Mesothelial cell of epicardium (in vitro differentiated cells): ENCODE data around the gene BBS9. TPM values are rescaled to one million over a fixed set of nuclear protein-coding genes. Genes with fewer than 3 reads are reported as not detected.

ENCODE experiments used
- DNase-seq, 2 experiments: peaks; one replicate each; pipeline ENCODE4 v3.0.0; 2021; ENCODE audit warnings: low spot score in 2 of 2; ENCODE audit not compliant: unreplicated experiment in 2 of 2
- H3K27ac Mint-ChIP-seq: 2 replicates; pipeline ENCODE4 v1.8.0; 2021; ENCODE audit warnings: mixed read lengths
- H3K27me3 Mint-ChIP-seq: 2 replicates; pipeline ENCODE4 v1.8.0; 2021; ENCODE audit warnings: low read depth, mixed read lengths
- H3K36me3 Mint-ChIP-seq: 2 replicates; pipeline ENCODE4 v1.8.0; 2021; ENCODE audit warnings: mixed read lengths
- H3K4me1 Mint-ChIP-seq: 2 replicates; pipeline ENCODE4 v1.8.0; 2021; ENCODE audit warnings: mixed read lengths
- H3K4me3 Mint-ChIP-seq: 2 replicates; pipeline ENCODE4 v1.8.0; 2021; ENCODE audit warnings: mild to moderate bottlenecking, moderate library complexity, mixed read lengths
- H3K9me3 Mint-ChIP-seq: 2 replicates; pipeline ENCODE4 v1.8.0; 2021; ENCODE audit warnings: mixed read lengths
- total RNA-seq: library from RNA; stranded (reverse); gene quantifications from 3 replicates; pipeline ENCODE4 v1.2.1, GENCODE V29; 2021
- TF ChIP-seq, protein P1 (sequence below): fragments of 200-600 bp; sonication (generic); IDR thresholded peaks from one replicate; pipeline ENCODE4 v1.5.0; 2021; ENCODE audit warnings: antibody characterized with exemption; ENCODE audit not compliant: unreplicated experiment

BBS9 gene
- total RNA-seq, 1 donor from 2014 or later, result 26.9 TPM

DNA sequence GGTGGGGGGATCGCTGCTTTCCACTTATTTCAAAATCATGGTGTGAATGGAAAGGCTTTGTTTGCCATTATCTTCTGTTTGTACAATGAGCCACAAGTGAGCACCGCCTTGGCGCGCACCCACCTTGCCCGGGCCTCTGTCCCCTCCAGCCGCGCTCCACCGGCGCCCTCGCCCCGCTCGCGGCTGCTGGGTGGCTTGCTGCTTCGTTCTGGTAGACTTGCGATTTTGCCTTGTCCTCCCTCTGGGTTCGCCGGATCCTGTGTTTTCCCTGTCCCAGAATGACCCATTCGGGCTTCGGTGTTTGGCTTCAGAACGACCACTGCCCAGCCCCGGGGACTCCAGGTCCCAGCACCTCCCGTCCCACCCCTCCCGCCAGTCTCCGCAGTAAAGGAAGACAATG, 503.0 kb downstream of the BBS9 start:
- Mint-ChIP-seq H3K4me3 (no peak overlapping the region), H3K4me1 (no peaks in the 10 kb centered on the region), H3K9me3 (no peaks in the 10 kb centered on the region), H3K27me3 (no peaks in the 10 kb centered on the region), H3K27ac (no peak overlapping the region), H3K36me3 (no peaks in the 10 kb centered on the region)
- no peak for DNase-seq
- TF ChIP-seq, protein P1, sequence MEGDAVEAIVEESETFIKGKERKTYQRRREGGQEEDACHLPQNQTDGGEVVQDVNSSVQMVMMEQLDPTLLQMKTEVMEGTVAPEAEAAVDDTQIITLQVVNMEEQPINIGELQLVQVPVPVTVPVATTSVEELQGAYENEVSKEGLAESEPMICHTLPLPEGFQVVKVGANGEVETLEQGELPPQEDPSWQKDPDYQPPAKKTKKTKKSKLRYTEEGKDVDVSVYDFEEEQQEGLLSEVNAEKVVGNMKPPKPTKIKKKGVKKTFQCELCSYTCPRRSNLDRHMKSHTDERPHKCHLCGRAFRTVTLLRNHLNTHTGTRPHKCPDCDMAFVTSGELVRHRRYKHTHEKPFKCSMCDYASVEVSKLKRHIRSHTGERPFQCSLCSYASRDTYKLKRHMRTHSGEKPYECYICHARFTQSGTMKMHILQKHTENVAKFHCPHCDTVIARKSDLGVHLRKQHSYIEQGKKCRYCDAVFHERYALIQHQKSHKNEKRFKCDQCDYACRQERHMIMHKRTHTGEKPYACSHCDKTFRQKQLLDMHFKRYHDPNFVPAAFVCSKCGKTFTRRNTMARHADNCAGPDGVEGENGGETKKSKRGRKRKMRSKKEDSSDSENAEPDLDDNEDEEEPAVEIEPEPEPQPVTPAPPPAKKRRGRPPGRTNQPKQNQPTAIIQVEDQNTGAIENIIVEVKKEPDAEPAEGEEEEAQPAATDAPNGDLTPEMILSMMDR, result no peak

DNA sequence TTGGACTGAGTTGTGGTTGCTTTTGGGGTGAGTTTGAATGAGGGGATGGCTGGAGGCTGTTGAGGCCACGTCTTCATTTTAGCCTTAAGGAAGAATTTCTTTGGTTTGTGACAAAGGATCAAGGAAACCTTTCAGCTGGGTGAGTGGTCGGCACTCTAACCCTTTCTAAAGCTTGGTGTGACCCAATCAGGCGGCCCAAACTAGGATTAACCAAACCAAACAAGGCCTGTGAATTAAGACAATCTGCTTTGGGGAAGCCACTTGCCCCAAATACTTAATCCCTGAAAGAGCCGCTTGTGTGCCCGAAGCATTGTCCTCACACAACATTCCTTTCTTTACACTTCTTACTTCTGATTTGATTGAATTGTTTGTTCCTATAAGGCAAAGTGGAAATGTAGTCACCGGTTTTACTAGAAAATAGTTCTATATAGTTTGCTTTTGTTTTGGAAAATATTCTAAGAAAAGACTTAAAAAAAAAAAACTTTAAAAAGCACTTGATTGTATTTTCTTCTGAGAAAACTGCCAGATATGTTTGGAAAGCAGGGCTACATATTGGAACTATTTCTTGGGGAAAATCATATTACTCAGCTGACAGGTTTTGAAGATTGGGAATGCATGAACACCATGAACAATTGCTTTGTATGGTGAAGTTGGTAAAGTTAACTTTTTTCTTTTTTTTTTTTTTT, 503.6 kb downstream of the BBS9 start:
- H3K36me3 Mint-ChIP-seq, result peaks cover under 1% of the 10 kb centered on the region
- H3K27ac Mint-ChIP-seq, result no peak overlapping the region
- no peaks in the 10 kb centered on the region for H3K4me1 Mint-ChIP-seq
- TF ChIP-seq, protein P1, result no peak
- no peaks in the 10 kb centered on the region for H3K9me3 Mint-ChIP-seq
- no peak overlapping the region for H3K4me3 Mint-ChIP-seq
- H3K27me3 Mint-ChIP-seq, result no peaks in the 10 kb centered on the region
- no peak for DNase-seq

DNA sequence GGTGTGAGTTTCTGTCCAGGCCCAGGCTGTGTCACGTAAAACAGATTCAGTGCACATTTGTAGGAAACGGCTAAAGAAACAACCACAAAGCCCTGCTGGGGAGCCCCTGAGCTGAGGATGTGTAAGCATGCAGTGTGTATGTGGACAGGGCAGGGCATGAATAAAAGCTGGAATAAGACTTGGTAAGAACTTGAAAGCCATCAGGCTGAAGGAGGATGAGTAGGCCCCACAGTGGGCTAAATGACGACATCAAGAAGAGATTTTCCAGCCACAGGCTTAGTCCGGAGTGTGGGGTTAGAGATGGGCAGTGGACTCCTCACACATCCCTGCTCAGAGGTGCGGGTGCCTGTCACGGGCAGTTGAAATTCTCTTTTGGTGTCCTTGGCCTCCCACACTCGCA, 505.2 kb downstream of the BBS9 start:
- H3K27me3 Mint-ChIP-seq, result no peaks in the 10 kb centered on the region
- no peak for DNase-seq
- peaks cover 2% of the 10 kb centered on the region for H3K36me3 Mint-ChIP-seq
- no peak overlapping the region for H3K27ac Mint-ChIP-seq
- TF ChIP-seq, protein P1, result no peak
- H3K4me3 Mint-ChIP-seq, result no peak overlapping the region
- peaks cover 2% of the 10 kb centered on the region for H3K4me1 Mint-ChIP-seq
- no peaks in the 10 kb centered on the region for H3K9me3 Mint-ChIP-seq

DNA sequence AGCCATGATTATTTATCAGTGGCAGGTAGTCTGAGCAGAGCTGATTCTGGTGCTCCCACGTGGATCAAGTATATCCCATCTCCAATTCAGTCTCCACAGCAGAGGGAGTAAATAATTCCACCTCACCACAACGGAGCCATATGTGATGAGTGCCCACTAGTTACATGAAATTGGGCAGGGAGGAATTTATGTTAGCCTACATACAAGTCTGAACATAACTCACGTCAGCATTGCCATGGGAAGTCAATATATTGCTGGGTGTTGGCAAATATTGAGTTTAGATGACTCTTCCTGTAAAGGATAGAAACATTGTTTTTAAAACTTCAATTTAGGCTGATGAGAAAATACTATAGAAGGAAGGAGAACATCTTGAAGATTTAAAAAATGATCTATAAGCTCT, 507.0 kb downstream of the BBS9 start:
- no peak for DNase-seq
- TF ChIP-seq, protein P1, result no peak
- H3K36me3 Mint-ChIP-seq, result peaks cover 2% of the 10 kb centered on the region
- no peaks in the 10 kb centered on the region for H3K27me3 Mint-ChIP-seq
- H3K4me1 Mint-ChIP-seq, result peaks cover 10% of the 10 kb centered on the region
- H3K4me3 Mint-ChIP-seq, result no peak overlapping the region
- H3K9me3 Mint-ChIP-seq, result no peaks in the 10 kb centered on the region
- H3K27ac Mint-ChIP-seq, result no peak overlapping the region

GRCh38 chr7:33639552-33640197, 510.3 kb downstream of the BBS9 start:
- Mint-ChIP-seq H3K4me3 (no peak overlapping the region), H3K4me1 (peaks cover 34% of the 10 kb centered on the region), H3K27me3 (no peaks in the 10 kb centered on the region), H3K36me3 (peaks cover 2% of the 10 kb centered on the region), H3K9me3 (no peaks in the 10 kb centered on the region), H3K27ac (no peak overlapping the region)
- DNase-seq, result no peak
- TF ChIP-seq, protein P1, result no peak
